K562 treated with DMSO at 1 percent for 48 hours (cell line): Measurements from ENCODE around the gene RGPD3. TPM values are rescaled to one million over a fixed set of nuclear protein-coding genes. Genes with fewer than 3 reads are reported as not detected.

Experiments
- total RNA-seq: library from RNA; unstranded; fragments of 300-600 nt; gene quantifications from 2 replicates; pipeline ENCODE4 v1.2.3, GENCODE V29; 2022; ENCODE audit warnings: low replicate concordance; ENCODE audit errors: extremely low read depth

Gene RGPD3
- not detected in 2 replicates for total RNA-seq

DNA sequence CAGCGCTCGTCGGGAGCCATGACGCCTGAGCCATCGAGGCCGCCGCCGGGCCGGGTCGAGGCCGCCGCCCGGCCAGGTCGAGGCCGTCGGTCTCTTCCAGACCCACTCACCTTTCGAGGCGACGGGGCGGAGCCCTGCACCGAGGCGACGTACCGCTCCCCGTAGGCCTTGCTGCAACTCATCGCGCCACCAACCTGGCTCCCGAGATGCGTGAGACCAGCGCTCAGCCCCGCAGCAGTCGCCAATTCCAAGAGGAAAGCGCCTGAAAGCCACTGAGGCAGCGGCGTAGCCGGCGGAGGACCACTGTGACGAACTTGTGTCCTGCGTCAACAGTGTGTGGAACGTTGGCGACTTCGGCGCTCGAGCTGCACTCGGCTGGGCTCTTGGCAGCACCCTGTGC lies at the start of gene RGPD3:
Gene RGPD3, minus strand, starts transcription at position 307 of the 400 bp plus-strand sequence. Its CDS starts 125 bp downstream, at position 182.

GRCh38 chr2:106486551-106487385 lies 18.6 kb upstream of the RGPD3 start, which contains the start of gene CD8B2:
Gene CD8B2 (plus strand): TSS chr2:106487364. CDS start chr2:106487427, 63 bp downstream.

Other genes with a start within 250 kb of the RGPD3 start
- gene CD8B2, start 19.0 kb upstream of the RGPD3 start, total RNA-seq: not detected in 2 replicates